Fibroblast of skin of scalp (primary cell): ENCODE results near the gene ERMAP. TPM values are rescaled to one million over a fixed set of nuclear protein-coding genes. Genes with fewer than 3 reads are reported as not detected.

ENCODE experiments used
- DNase-seq: peaks from one replicate; pipeline ENCODE4 v3.0.0-alpha.2; 2013
- polyA plus RNA-seq, 2 experiments: library from polyadenylated mRNA; unstranded; fragments of 120-200 nt; gene quantifications; one replicate each; pipeline ENCODE4 v1.2.1, GENCODE V29; 2013; ENCODE audit not compliant: insufficient read length in 2 of 2

ERMAP gene
- polyA plus RNA-seq (2013, experiment 1 of 2; ENCODE audit: insufficient read length): 7.2 TPM
- 7.9 TPM for polyA plus RNA-seq (2013, experiment 2 of 2; ENCODE audit: insufficient read length)

GRCh38 chr1:42816585-42817439, at the start of gene ERMAP, which contains the start of gene SVBP:
Gene ERMAP, plus strand, starts transcription at chr1:42817122. Its CDS starts 13,327 bp downstream, at chr1:42830449.
Gene SVBP, minus strand, starts transcription at chr1:42817397. Its CDS starts 853 bp downstream, at chr1:42816544.
- DNase-seq: peak; percentile 89

- no peak for DNase-seq
These were observed 49.4 kb upstream of the ERMAP start for GRCh38 chr1:42767510-42768000.

- DNase-seq: no peak
These were observed 48.8 kb upstream of the ERMAP start for GRCh38 chr1:42768172-42768571.

- no peak for DNase-seq
These were observed 47.1 kb upstream of the ERMAP start for GRCh38 chr1:42769811-42770210.

GRCh38 chr1:42773420-42773819, 43.5 kb upstream of the ERMAP start:
- no peak for DNase-seq

- no peak for DNase-seq
These were observed 41.9 kb upstream of the ERMAP start for GRCh38 chr1:42774928-42775526.

- DNase-seq: no peak
These were observed 40.4 kb upstream of the ERMAP start for GRCh38 chr1:42776502-42776901.

GRCh38 chr1:42777852-42778251, 39.1 kb upstream of the ERMAP start:
- peak; percentile 42 for DNase-seq

- DNase-seq: no peak
These were observed 37.2 kb upstream of the ERMAP start for GRCh38 chr1:42779725-42780124.

- DNase-seq: no peak
These were observed 36.7 kb upstream of the ERMAP start for GRCh38 chr1:42780176-42780575.

GRCh38 chr1:42783092-42783491, 33.8 kb upstream of the ERMAP start:
- no peak for DNase-seq

GRCh38 chr1:42784547-42784945, 32.4 kb upstream of the ERMAP start:
- no peak for DNase-seq

- peak; percentile 8 for DNase-seq
These were observed 31.8 kb upstream of the ERMAP start, which contains the start of gene TMEM269 for GRCh38 chr1:42784946-42785693. Gene TMEM269, plus strand, starts transcription at chr1:42784991. Its CDS starts 4,903 bp downstream, at chr1:42789894.

- DNase-seq: no peak
These were observed 30.8 kb upstream of the ERMAP start for GRCh38 chr1:42786097-42786496.

GRCh38 chr1:42788021-42788420, 28.9 kb upstream of the ERMAP start:
- DNase-seq: no peak

GRCh38 chr1:42793824-42794223, 23.1 kb upstream of the ERMAP start:
- DNase-seq: no peak

- DNase-seq: no peak
These were observed 19.5 kb upstream of the ERMAP start for GRCh38 chr1:42797414-42797813.

GRCh38 chr1:42797979-42798378, 18.9 kb upstream of the ERMAP start:
- DNase-seq: no peak

GRCh38 chr1:42801832-42802473, 15.0 kb upstream of the ERMAP start:
- peak; percentile 62 for DNase-seq

GRCh38 chr1:42806171-42806570, 10.8 kb upstream of the ERMAP start:
- no peak for DNase-seq

- no peak for DNase-seq
These were observed 10.3 kb upstream of the ERMAP start for GRCh38 chr1:42806593-42806992.

- no peak for DNase-seq
These were observed 9.8 kb upstream of the ERMAP start for GRCh38 chr1:42807056-42807668.
